Measurements from ENCODE around the gene CCL25. TPM values are rescaled to one million over a fixed set of nuclear protein-coding genes. Genes with fewer than 3 reads are reported as not detected.
"Not testable (repeated sequence)": the region's sequence is repeated elsewhere in the genome, so short reads cannot be mapped to it uniquely, and the experiment has no call there.

CCL25 gene
- total RNA-seq, 2 donors from 2014 or later: not detected

DNA sequence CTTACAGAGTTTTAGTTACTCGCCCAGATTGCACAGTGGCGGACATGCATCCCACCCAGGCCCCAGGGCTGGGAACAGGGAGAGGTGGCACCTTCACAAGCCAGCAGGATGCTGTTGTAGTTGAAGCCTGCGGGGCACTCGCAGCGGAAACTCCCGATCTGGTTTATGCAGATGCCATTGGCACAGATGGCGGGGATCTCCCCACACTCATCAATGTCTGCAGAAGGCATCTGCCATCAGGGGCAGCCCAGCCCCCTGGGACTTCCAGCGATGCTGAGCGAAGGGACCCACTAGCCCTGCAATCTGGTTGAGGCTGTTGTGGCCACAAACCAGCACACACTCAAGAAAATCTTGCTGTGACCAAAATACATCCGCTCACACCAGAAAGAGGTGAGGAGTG, 44.6 kb downstream of the CCL25 start:
- Mint-ChIP-seq H3K4me1 (no peaks in the 10 kb centered on the region), H3K36me3 (ENCODE audit: low read depth) (peaks cover 2% of the 10 kb centered on the region), H3K27ac (no peak overlapping the region), H3K27me3 (no peaks in the 10 kb centered on the region), H3K4me3 (no peak overlapping the region)
- H3K9me3 ChIP-seq (ENCODE audit: control insufficient read depth, low read length, poor library complexity, severe bottlenecking): no peaks in the 10 kb centered on the region
- ATAC-seq: no peak
- DNase-seq: no peak

GRCh38 chr19:8097681-8098567, 45.4 kb downstream of the CCL25 start:
- DNase-seq (no peak), ATAC-seq (no peak)
- Mint-ChIP-seq H3K27me3 (no peaks in the 10 kb centered on the region), H3K27ac (no peak overlapping the region), H3K4me1 (no peaks in the 10 kb centered on the region), H3K36me3 (ENCODE audit: low read depth) (peaks cover 2% of the 10 kb centered on the region), H3K4me3 (no peak overlapping the region)
- no peaks in the 10 kb centered on the region for H3K9me3 ChIP-seq (ENCODE audit: control insufficient read depth, low read length, poor library complexity, severe bottlenecking)

DNA sequence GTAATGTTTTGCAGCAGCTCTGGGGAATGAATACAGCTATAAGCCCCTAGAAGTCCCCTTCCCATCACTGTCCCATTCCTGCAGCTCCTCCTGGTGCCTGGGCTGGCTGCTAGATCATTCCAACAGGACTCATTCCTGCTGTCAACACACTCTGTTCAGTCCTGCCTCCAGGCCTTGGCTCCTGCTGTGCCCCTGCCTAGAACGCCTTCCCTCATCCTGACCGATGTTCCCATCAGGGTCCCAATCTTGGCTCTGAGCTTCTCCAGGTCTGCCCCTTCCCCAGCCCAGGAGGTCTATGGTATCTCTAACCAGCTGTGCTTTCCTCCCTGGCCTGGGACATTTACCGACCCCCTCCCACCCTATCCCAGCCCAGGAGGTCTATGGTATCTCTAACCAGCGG, 48.8 kb downstream of the CCL25 start:
- no peak overlapping the region for H3K4me3 Mint-ChIP-seq
- H3K9me3 ChIP-seq (ENCODE audit: control insufficient read depth, low read length, poor library complexity, severe bottlenecking): no peaks in the 10 kb centered on the region
- no peak for ATAC-seq

GRCh38 chr19:8101910-8102309, 49.4 kb downstream of the CCL25 start:
- ATAC-seq; H3K27me3 Mint-ChIP-seq; H3K27ac Mint-ChIP-seq; DNase-seq; H3K4me3 Mint-ChIP-seq; H3K4me1 Mint-ChIP-seq; H3K9me3 ChIP-seq (ENCODE audit: control insufficient read depth, low read length, poor library complexity, severe bottlenecking); H3K36me3 Mint-ChIP-seq (ENCODE audit: low read depth): not testable (repeated sequence)

More for the DNA sequence above, 48.8 kb downstream of the CCL25 start:
- DNase-seq: no peak
- no peaks in the 10 kb centered on the region for H3K4me1 Mint-ChIP-seq
- no peak overlapping the region for H3K27ac Mint-ChIP-seq
- H3K27me3 Mint-ChIP-seq: no peaks in the 10 kb centered on the region
- H3K36me3 Mint-ChIP-seq (ENCODE audit: low read depth): peaks cover 2% of the 10 kb centered on the region

DNA sequence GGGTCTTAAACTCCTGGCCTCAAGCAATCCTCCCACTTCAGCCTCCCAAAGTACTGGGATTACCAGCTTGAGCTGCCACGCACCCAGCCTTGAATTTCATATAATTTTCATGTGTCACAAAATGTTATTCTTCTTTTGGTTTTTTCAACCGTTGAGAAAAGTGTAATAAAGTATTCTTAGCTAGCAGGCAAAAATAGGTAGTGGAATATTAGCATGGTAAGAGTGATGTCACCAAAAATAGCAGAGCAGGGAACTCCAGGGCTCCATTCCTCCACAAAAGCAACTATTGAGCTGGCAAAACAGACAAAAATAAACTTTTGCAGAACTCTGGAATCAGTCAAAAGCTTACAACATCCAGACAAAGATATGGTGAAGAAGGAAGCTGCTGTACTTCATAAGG, 52.9 kb downstream of the CCL25 start:
- no peaks in the 10 kb centered on the region for H3K4me1 Mint-ChIP-seq
- no peak overlapping the region for H3K4me3 Mint-ChIP-seq
- no peaks in the 10 kb centered on the region for H3K27me3 Mint-ChIP-seq
- ATAC-seq (no peak), DNase-seq (no peak)
- H3K9me3 ChIP-seq (ENCODE audit: control insufficient read depth, low read length, poor library complexity, severe bottlenecking): no peaks in the 10 kb centered on the region
- H3K36me3 Mint-ChIP-seq (ENCODE audit: low read depth): no peaks in the 10 kb centered on the region
- no peak overlapping the region for H3K27ac Mint-ChIP-seq

DNA sequence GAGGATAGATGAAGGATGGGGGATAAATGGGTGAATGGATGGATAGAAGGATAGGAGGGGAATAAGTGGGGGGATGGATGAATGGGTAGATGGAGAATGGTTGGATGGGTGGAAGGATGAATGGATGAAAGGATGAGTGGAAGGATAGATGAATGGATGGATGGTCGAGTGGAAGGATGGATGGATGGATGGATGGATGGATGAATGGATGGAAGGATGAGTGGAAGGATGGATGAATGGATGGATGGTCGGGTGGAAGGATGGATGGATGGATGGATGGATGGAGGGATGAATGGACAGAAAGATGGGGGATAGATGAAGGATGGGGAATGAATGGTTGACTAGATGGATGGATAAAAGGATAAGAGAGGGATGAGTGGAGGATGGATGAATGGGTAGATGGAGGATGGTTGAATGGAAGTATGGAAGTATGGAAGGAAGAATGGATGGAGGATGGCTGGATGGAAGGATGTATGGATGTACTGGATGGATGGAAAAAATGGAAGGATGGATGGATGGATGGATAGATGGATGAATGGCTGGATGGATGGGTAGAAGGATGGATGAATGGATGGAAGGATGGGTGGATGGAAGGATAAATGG, 54.8 kb downstream of the CCL25 start:
- Mint-ChIP-seq H3K27me3 (no peaks in the 10 kb centered on the region), H3K27ac (no peak overlapping the region)
- ATAC-seq: no peak

GRCh38 chr19:8108560-8109445, 56.2 kb downstream of the CCL25 start:
- DNase-seq (no peak), ATAC-seq (no peak)
- Mint-ChIP-seq H3K27me3 (no peaks in the 10 kb centered on the region), H3K36me3 (ENCODE audit: low read depth) (no peaks in the 10 kb centered on the region), H3K27ac (no peak overlapping the region), H3K4me1 (peaks cover 2% of the 10 kb centered on the region), H3K4me3 (no peak overlapping the region)
- H3K9me3 ChIP-seq (ENCODE audit: control insufficient read depth, low read length, poor library complexity, severe bottlenecking): no peaks in the 10 kb centered on the region

More for the DNA sequence above, 54.8 kb downstream of the CCL25 start:
- no peaks in the 10 kb centered on the region for H3K4me1 Mint-ChIP-seq
- DNase-seq: no peak
- H3K4me3 Mint-ChIP-seq: no peak overlapping the region
- no peaks in the 10 kb centered on the region for H3K9me3 ChIP-seq (ENCODE audit: control insufficient read depth, low read length, poor library complexity, severe bottlenecking)
- no peaks in the 10 kb centered on the region for H3K36me3 Mint-ChIP-seq (ENCODE audit: low read depth)

DNA sequence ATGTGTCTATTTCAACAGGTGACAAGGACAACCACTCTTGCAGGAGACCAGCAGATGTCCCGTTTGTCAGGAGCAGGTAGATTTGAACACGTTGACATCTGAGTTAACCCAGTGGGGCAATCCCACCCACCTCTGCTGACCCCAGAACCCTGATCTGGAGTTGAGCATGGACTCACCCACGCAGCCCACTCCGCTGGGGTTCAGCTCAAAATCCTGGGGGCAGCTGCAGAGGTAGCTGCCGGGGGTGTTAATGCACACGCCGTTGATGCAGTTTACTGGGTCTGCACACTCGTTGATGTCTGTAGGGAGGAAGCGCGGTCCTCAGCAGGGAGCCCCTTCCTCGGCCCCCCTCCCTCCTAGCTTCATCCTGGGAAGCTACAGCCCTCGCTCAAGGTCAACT, 56.9 kb downstream of the CCL25 start:
- Mint-ChIP-seq H3K4me1 (peaks cover 2% of the 10 kb centered on the region), H3K27me3 (no peaks in the 10 kb centered on the region), H3K27ac (no peak overlapping the region), H3K36me3 (ENCODE audit: low read depth) (no peaks in the 10 kb centered on the region), H3K4me3 (no peak overlapping the region)
- H3K9me3 ChIP-seq (ENCODE audit: control insufficient read depth, low read length, poor library complexity, severe bottlenecking): no peaks in the 10 kb centered on the region
- DNase-seq: no peak
- no peak for ATAC-seq

GRCh38 chr19:8109890-8110662, 57.5 kb downstream of the CCL25 start:
- Mint-ChIP-seq H3K4me1 (peaks cover 2% of the 10 kb centered on the region), H3K27ac (no peak overlapping the region), H3K27me3 (no peaks in the 10 kb centered on the region), H3K4me3 (no peak overlapping the region), H3K36me3 (ENCODE audit: low read depth) (no peaks in the 10 kb centered on the region)
- H3K9me3 ChIP-seq (ENCODE audit: control insufficient read depth, low read length, poor library complexity, severe bottlenecking): no peaks in the 10 kb centered on the region
- ATAC-seq (no peak), DNase-seq (no peak)

GRCh38 chr19:8110931-8111330, 58.4 kb downstream of the CCL25 start:
- H3K4me1 Mint-ChIP-seq: peaks cover 2% of the 10 kb centered on the region
- ATAC-seq (no peak), DNase-seq (no peak)
- no peaks in the 10 kb centered on the region for H3K9me3 ChIP-seq (ENCODE audit: control insufficient read depth, low read length, poor library complexity, severe bottlenecking)
- H3K27me3 Mint-ChIP-seq: no peaks in the 10 kb centered on the region
- H3K27ac Mint-ChIP-seq: no peak overlapping the region
- H3K4me3 Mint-ChIP-seq: no peak overlapping the region
- H3K36me3 Mint-ChIP-seq (ENCODE audit: low read depth): no peaks in the 10 kb centered on the region

DNA sequence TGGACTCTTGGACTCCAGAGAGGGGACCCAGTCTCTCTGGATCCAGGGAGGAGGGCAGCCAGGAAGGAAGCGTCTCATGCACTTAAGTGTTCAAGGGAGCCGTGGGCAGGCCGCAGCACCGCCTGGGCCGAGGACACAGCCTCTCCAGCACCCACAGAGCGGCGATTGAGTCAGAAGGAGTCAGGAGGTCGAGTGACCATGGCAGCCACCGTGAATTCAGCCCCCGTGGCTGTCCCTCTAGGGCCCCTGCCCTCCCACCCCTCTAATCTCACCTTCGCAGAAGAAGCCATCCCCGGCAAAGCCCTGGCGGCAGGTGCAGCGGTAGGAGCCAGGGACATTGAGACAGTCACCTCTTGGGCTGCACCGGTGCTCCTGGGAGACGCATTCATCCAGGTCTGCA, 58.8 kb downstream of the CCL25 start:
- H3K27ac Mint-ChIP-seq: no peak overlapping the region
- no peaks in the 10 kb centered on the region for H3K27me3 Mint-ChIP-seq
- H3K4me3 Mint-ChIP-seq: no peak overlapping the region
- no peaks in the 10 kb centered on the region for H3K9me3 ChIP-seq (ENCODE audit: control insufficient read depth, low read length, poor library complexity, severe bottlenecking)
- no peak for ATAC-seq
- no peak for DNase-seq
- no peaks in the 10 kb centered on the region for H3K36me3 Mint-ChIP-seq (ENCODE audit: low read depth)
- H3K4me1 Mint-ChIP-seq: peaks cover 2% of the 10 kb centered on the region
